Activated T-helper 17 cell treated with anti-CD3 and anti-CD28 coated beads, Interleukin-2, amount 50 U/mL, for 72 hours (primary cell): ENCODE results near the gene KRT9. TPM values are rescaled to one million over a fixed set of nuclear protein-coding genes. Genes with fewer than 3 reads are reported as not detected.

Experiments used
- ATAC-seq: fragments of 150-1000 bp; cut with Tn5 transposase; replicated peaks from 2 replicates; pipeline ENCODE4 v1.10.0; 2021; ENCODE audit warnings: mild to moderate bottlenecking, moderate library complexity
- H3K27ac Mint-ChIP-seq: one replicate; pipeline ENCODE4 v1.8.0; 2022; ENCODE audit warnings: mixed read lengths
- H3K27me3 Mint-ChIP-seq: one replicate; pipeline ENCODE4 v1.8.0; 2022; ENCODE audit warnings: mixed read lengths
- H3K36me3 Mint-ChIP-seq: one replicate; pipeline ENCODE4 v1.8.0; 2022; ENCODE audit warnings: low read depth, mild to moderate bottlenecking, mixed read lengths
- H3K4me1 Mint-ChIP-seq: one replicate; pipeline ENCODE4 v1.8.0; 2022; ENCODE audit warnings: mixed read lengths
- H3K4me3 Mint-ChIP-seq: one replicate; pipeline ENCODE4 v1.8.0; 2022; ENCODE audit warnings: mild to moderate bottlenecking, mixed read lengths
- H3K9me3 Mint-ChIP-seq: one replicate; pipeline ENCODE4 v1.8.0; 2022; ENCODE audit warnings: mixed read lengths
- total RNA-seq, 2 donors: library from RNA; stranded (reverse); gene quantifications; one replicate each; pipeline ENCODE4 v1.2.3, GENCODE V29; 2022

Gene KRT9
- total RNA-seq, 2 donors from 2014 or later = not detected

- no peaks in the 10 kb centered on the region for H3K36me3 Mint-ChIP-seq
- H3K27ac Mint-ChIP-seq = no peak overlapping the region
- H3K4me1 Mint-ChIP-seq = no peaks in the 10 kb centered on the region
- ATAC-seq = no peak
- H3K9me3 Mint-ChIP-seq = no peaks in the 10 kb centered on the region
- no peak overlapping the region for H3K4me3 Mint-ChIP-seq
- peaks cover 31% of the 10 kb centered on the region for H3K27me3 Mint-ChIP-seq
These were observed 3.5 kb upstream of the KRT9 start for GRCh38 chr17:41575336-41575735.

GRCh38 chr17:41567317-41567716 is 4.5 kb downstream of the KRT9 start:
- Mint-ChIP-seq H3K9me3 (peaks cover 6% of the 10 kb centered on the region), H3K4me3 (no peak overlapping the region), H3K27ac (peak overlapping the region; percentile 68), H3K36me3 (no peaks in the 10 kb centered on the region), H3K27me3 (peaks cover 18% of the 10 kb centered on the region), H3K4me1 (peaks cover 6% of the 10 kb centered on the region)
- ATAC-seq = no peak

GRCh38 chr17:41565338-41565737 is 6.5 kb downstream of the KRT9 start:
- Mint-ChIP-seq H3K36me3 (no peaks in the 10 kb centered on the region), H3K4me3 (no peak overlapping the region), H3K9me3 (peaks cover 6% of the 10 kb centered on the region), H3K27ac (no peak overlapping the region), H3K4me1 (peaks cover 6% of the 10 kb centered on the region), H3K27me3 (peaks cover 20% of the 10 kb centered on the region)
- ATAC-seq = no peak

- no peak overlapping the region for H3K27ac Mint-ChIP-seq
- H3K4me3 Mint-ChIP-seq = no peak overlapping the region
- ATAC-seq = no peak
- no peaks in the 10 kb centered on the region for H3K36me3 Mint-ChIP-seq
- peaks cover 30% of the 10 kb centered on the region for H3K27me3 Mint-ChIP-seq
- peaks cover 6% of the 10 kb centered on the region for H3K4me1 Mint-ChIP-seq
- H3K9me3 Mint-ChIP-seq = peaks cover 6% of the 10 kb centered on the region
These were observed 8.2 kb downstream of the KRT9 start for GRCh38 chr17:41563607-41564170.

GRCh38 chr17:41561554-41561953 is 10.3 kb downstream of the KRT9 start:
- no peak overlapping the region for H3K4me3 Mint-ChIP-seq
- no peaks in the 10 kb centered on the region for H3K36me3 Mint-ChIP-seq
- H3K27ac Mint-ChIP-seq = no peak overlapping the region
- H3K4me1 Mint-ChIP-seq = no peaks in the 10 kb centered on the region
- H3K27me3 Mint-ChIP-seq = peaks cover 45% of the 10 kb centered on the region
- no peaks in the 10 kb centered on the region for H3K9me3 Mint-ChIP-seq
- ATAC-seq = no peak

- H3K36me3 Mint-ChIP-seq = no peaks in the 10 kb centered on the region
- peaks cover 51% of the 10 kb centered on the region for H3K27me3 Mint-ChIP-seq
- H3K4me1 Mint-ChIP-seq = no peaks in the 10 kb centered on the region
- H3K9me3 Mint-ChIP-seq = no peaks in the 10 kb centered on the region
- no peak for ATAC-seq
- no peak overlapping the region for H3K27ac Mint-ChIP-seq
- H3K4me3 Mint-ChIP-seq = no peak overlapping the region
These were observed 12.3 kb downstream of the KRT9 start for GRCh38 chr17:41559548-41559947.

GRCh38 chr17:41556931-41557330 is 14.9 kb downstream of the KRT9 start:
- no peak for ATAC-seq
- Mint-ChIP-seq H3K4me3 (no peak overlapping the region), H3K4me1 (no peaks in the 10 kb centered on the region), H3K27ac (no peak overlapping the region), H3K27me3 (peaks cover 57% of the 10 kb centered on the region), H3K9me3 (no peaks in the 10 kb centered on the region), H3K36me3 (no peaks in the 10 kb centered on the region)

- Mint-ChIP-seq H3K4me1 (no peaks in the 10 kb centered on the region), H3K4me3 (no peak overlapping the region), H3K27ac (no peak overlapping the region), H3K36me3 (no peaks in the 10 kb centered on the region), H3K27me3 (peaks cover 56% of the 10 kb centered on the region), H3K9me3 (no peaks in the 10 kb centered on the region)
- no peak for ATAC-seq
These were observed 15.6 kb downstream of the KRT9 start for GRCh38 chr17:41556306-41556705.

- Mint-ChIP-seq H3K9me3 (no peaks in the 10 kb centered on the region), H3K4me1 (no peaks in the 10 kb centered on the region), H3K4me3 (no peak overlapping the region), H3K27ac (no peak overlapping the region), H3K27me3 (peaks cover 50% of the 10 kb centered on the region), H3K36me3 (no peaks in the 10 kb centered on the region)
- no peak for ATAC-seq
These were observed 16.6 kb downstream of the KRT9 start for GRCh38 chr17:41555105-41555887.

GRCh38 chr17:41553987-41554680 is 17.7 kb downstream of the KRT9 start:
- Mint-ChIP-seq H3K27ac (peak overlapping the region; percentile 12), H3K9me3 (no peaks in the 10 kb centered on the region), H3K36me3 (no peaks in the 10 kb centered on the region), H3K27me3 (peaks cover 39% of the 10 kb centered on the region), H3K4me3 (no peak overlapping the region), H3K4me1 (peaks cover 4% of the 10 kb centered on the region)
- no peak for ATAC-seq

GRCh38 chr17:41553176-41553575 is 18.7 kb downstream of the KRT9 start:
- peak; percentile 13 for ATAC-seq
- peaks cover 33% of the 10 kb centered on the region for H3K27me3 Mint-ChIP-seq
- H3K9me3 Mint-ChIP-seq = no peaks in the 10 kb centered on the region
- H3K27ac Mint-ChIP-seq = no peak overlapping the region
- peaks cover 8% of the 10 kb centered on the region for H3K4me1 Mint-ChIP-seq
- H3K36me3 Mint-ChIP-seq = peaks cover under 1% of the 10 kb centered on the region
- no peak overlapping the region for H3K4me3 Mint-ChIP-seq

GRCh38 chr17:41552455-41552854 is 19.4 kb downstream of the KRT9 start:
- Mint-ChIP-seq H3K27ac (no peak overlapping the region), H3K36me3 (peaks cover 6% of the 10 kb centered on the region), H3K4me1 (peaks cover 15% of the 10 kb centered on the region), H3K4me3 (no peak overlapping the region), H3K9me3 (no peaks in the 10 kb centered on the region), H3K27me3 (peaks cover 26% of the 10 kb centered on the region)
- no peak for ATAC-seq

- ATAC-seq = no peak
- Mint-ChIP-seq H3K4me3 (no peak overlapping the region), H3K9me3 (no peaks in the 10 kb centered on the region), H3K27ac (no peak overlapping the region), H3K27me3 (peaks cover 23% of the 10 kb centered on the region), H3K36me3 (peaks cover 6% of the 10 kb centered on the region), H3K4me1 (peaks cover 15% of the 10 kb centered on the region)
These were observed 20.5 kb downstream of the KRT9 start for GRCh38 chr17:41551365-41551764.

- Mint-ChIP-seq H3K4me3 (peak overlapping the region; percentile 68), H3K27ac (peak overlapping the region; percentile 71), H3K4me1 (peaks cover 15% of the 10 kb centered on the region), H3K27me3 (peaks cover 18% of the 10 kb centered on the region), H3K36me3 (peaks cover 6% of the 10 kb centered on the region), H3K9me3 (no peaks in the 10 kb centered on the region)
- no peak for ATAC-seq
These were observed 22.2 kb downstream of the KRT9 start for GRCh38 chr17:41549596-41550039.
